Lower leg skin (tissue), 3 donors: ENCODE data around the gene TGFA.

ENCODE experiments used
- POLR2A ChIP-seq, 2 donors: fragments of 450-650 bp; IDR thresholded peaks; one replicate each; pipeline ENCODE4 v1.6.1; 2016 to 2017; ENCODE audit warnings: antibody characterized with exemption in 2 of 2, mild to moderate bottlenecking in 1 of 2, moderate library complexity in 1 of 2
- TF ChIP-seq, protein P1 (sequence below), 3 donors: fragments of 450-650 bp; IDR thresholded peaks; one replicate each; pipeline ENCODE4 v1.5.1; 2016; ENCODE audit warnings: antibody characterized with exemption in 3 of 3, mild to moderate bottlenecking in 3 of 3, moderate library complexity in 2 of 3

DNA sequence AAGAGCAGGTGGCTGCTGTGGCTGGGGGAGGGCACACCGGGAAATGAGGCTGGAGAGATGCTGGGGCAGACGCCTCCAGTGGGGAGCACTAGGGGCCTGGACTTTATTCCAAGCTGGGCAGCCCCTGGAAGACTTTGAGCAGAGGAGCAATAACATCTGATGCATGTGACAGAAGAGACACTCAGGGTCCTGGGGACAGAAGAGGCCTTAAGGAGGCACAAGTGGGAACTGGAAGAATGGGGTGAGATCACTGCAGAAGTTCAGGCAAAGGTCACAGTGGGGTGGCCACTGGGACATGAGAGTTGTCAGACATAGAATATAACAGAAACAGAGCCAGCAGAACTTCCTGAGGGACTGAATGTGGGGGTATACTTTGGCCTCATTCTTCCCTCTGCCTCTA, 24.0 kb downstream of the TGFA start:
- TF ChIP-seq, protein P1, sequence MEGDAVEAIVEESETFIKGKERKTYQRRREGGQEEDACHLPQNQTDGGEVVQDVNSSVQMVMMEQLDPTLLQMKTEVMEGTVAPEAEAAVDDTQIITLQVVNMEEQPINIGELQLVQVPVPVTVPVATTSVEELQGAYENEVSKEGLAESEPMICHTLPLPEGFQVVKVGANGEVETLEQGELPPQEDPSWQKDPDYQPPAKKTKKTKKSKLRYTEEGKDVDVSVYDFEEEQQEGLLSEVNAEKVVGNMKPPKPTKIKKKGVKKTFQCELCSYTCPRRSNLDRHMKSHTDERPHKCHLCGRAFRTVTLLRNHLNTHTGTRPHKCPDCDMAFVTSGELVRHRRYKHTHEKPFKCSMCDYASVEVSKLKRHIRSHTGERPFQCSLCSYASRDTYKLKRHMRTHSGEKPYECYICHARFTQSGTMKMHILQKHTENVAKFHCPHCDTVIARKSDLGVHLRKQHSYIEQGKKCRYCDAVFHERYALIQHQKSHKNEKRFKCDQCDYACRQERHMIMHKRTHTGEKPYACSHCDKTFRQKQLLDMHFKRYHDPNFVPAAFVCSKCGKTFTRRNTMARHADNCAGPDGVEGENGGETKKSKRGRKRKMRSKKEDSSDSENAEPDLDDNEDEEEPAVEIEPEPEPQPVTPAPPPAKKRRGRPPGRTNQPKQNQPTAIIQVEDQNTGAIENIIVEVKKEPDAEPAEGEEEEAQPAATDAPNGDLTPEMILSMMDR (IDR thresholded peaks at IDR 0.05), result no peak
- TF ChIP-seq POLR2A (IDR thresholded peaks at IDR 0.05), result no peak
